ENCODE results near the gene CLEC4E.

DNA sequence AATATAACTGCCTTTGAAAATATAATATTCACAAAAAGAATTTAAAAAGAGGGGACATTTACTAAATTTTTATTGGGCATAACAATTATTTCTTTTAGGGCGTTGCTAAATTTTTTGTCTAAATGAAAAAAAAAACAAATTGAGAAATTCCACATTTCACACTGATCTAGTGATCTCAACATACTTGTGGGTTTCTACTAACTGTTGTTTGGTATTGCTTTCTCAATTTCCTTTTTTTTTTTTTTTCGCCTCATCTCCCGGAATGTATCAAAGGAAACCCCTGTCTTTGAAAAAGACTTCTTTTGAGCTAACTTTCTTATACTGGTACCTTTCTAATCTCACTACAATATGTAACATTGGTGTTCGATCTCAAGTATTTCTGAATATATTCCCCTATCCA, 27.4 kb downstream of the CLEC4E start, which contains the start of gene CLEC4D:
- TF ChIP-seq, protein P1, sequence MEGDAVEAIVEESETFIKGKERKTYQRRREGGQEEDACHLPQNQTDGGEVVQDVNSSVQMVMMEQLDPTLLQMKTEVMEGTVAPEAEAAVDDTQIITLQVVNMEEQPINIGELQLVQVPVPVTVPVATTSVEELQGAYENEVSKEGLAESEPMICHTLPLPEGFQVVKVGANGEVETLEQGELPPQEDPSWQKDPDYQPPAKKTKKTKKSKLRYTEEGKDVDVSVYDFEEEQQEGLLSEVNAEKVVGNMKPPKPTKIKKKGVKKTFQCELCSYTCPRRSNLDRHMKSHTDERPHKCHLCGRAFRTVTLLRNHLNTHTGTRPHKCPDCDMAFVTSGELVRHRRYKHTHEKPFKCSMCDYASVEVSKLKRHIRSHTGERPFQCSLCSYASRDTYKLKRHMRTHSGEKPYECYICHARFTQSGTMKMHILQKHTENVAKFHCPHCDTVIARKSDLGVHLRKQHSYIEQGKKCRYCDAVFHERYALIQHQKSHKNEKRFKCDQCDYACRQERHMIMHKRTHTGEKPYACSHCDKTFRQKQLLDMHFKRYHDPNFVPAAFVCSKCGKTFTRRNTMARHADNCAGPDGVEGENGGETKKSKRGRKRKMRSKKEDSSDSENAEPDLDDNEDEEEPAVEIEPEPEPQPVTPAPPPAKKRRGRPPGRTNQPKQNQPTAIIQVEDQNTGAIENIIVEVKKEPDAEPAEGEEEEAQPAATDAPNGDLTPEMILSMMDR (IDR thresholded peaks at IDR 0.05; ENCODE audit: poor library complexity, severe bottlenecking), result no peak
- TF ChIP-seq EZH2 (IDR thresholded peaks at IDR 0.05; ENCODE audit: borderline replicate concordance, insufficient read depth, low read length, poor library complexity, severe bottlenecking), result no peak
- TF ChIP-seq POLR2AphosphoS5 (IDR thresholded peaks at IDR 0.05), result no peak
- TF ChIP-seq, protein P2, sequence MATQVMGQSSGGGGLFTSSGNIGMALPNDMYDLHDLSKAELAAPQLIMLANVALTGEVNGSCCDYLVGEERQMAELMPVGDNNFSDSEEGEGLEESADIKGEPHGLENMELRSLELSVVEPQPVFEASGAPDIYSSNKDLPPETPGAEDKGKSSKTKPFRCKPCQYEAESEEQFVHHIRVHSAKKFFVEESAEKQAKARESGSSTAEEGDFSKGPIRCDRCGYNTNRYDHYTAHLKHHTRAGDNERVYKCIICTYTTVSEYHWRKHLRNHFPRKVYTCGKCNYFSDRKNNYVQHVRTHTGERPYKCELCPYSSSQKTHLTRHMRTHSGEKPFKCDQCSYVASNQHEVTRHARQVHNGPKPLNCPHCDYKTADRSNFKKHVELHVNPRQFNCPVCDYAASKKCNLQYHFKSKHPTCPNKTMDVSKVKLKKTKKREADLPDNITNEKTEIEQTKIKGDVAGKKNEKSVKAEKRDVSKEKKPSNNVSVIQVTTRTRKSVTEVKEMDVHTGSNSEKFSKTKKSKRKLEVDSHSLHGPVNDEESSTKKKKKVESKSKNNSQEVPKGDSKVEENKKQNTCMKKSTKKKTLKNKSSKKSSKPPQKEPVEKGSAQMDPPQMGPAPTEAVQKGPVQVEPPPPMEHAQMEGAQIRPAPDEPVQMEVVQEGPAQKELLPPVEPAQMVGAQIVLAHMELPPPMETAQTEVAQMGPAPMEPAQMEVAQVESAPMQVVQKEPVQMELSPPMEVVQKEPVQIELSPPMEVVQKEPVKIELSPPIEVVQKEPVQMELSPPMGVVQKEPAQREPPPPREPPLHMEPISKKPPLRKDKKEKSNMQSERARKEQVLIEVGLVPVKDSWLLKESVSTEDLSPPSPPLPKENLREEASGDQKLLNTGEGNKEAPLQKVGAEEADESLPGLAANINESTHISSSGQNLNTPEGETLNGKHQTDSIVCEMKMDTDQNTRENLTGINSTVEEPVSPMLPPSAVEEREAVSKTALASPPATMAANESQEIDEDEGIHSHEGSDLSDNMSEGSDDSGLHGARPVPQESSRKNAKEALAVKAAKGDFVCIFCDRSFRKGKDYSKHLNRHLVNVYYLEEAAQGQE (IDR thresholded peaks at IDR 0.05; ENCODE audit: borderline replicate concordance), result no peak
- no peak for TF ChIP-seq EP300 (conservative IDR thresholded peaks at IDR 0.05; ENCODE audit: poor library complexity, severe bottlenecking)
- TF ChIP-seq MXI1 (conservative IDR thresholded peaks at IDR 0.05; ENCODE audit: poor library complexity, severe bottlenecking), result no peak
